B cell (primary cell): Measurements from ENCODE around the gene RREB1.

Experiments used
- EZH2 ChIP-seq: IDR thresholded peaks from 2 replicates; pipeline ENCODE4 v1.6.1; 2012; ENCODE audit warnings: borderline replicate concordance, low read depth, mild to moderate bottlenecking, moderate library complexity, low read length; ENCODE audit not compliant: insufficient read depth, poor library complexity, severe bottlenecking
- TF ChIP-seq, protein P1 (sequence below): fragments of 200-600 bp; IDR thresholded peaks from one replicate; pipeline ENCODE4 v1.8.0; 2022; ENCODE audit warnings: antibody characterized with exemption, mild to moderate bottlenecking

DNA sequence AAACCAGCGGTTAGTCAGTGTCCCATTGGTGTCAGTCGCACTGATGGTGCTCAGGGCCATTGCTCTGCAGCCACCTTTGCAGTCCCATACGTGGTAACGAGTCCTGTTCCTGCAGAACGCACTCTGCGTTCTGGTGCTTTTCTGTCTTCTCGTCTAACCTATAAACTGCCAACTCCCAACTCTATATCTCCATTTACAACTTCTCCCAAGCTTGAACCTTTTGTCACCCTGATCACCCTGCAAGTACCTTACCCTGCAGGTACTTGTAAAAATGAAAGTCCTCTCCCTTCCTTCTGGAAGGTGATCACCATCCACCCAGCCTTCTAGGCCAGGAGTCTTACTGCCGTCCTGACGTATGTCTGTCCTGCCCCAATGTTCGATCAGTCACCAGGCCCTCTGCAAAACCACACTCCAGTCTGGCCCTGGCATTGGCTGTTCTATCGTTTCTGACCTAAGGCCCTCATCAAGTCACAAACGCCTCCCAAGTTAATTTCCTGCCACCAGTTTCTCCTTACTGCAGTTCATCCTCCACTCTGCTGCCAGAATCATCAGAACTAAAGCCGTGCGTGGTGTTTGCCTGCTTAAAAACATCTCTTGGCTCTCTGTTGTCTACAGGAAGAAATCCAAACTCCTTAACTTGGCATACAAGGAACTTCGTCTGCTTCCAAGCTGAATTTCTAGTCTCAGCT lies 7.9 kb downstream of the RREB1 start:
- TF ChIP-seq, protein P1, sequence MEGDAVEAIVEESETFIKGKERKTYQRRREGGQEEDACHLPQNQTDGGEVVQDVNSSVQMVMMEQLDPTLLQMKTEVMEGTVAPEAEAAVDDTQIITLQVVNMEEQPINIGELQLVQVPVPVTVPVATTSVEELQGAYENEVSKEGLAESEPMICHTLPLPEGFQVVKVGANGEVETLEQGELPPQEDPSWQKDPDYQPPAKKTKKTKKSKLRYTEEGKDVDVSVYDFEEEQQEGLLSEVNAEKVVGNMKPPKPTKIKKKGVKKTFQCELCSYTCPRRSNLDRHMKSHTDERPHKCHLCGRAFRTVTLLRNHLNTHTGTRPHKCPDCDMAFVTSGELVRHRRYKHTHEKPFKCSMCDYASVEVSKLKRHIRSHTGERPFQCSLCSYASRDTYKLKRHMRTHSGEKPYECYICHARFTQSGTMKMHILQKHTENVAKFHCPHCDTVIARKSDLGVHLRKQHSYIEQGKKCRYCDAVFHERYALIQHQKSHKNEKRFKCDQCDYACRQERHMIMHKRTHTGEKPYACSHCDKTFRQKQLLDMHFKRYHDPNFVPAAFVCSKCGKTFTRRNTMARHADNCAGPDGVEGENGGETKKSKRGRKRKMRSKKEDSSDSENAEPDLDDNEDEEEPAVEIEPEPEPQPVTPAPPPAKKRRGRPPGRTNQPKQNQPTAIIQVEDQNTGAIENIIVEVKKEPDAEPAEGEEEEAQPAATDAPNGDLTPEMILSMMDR, result no peak
- TF ChIP-seq EZH2, result no peak
